HepG2 (cell line): ENCODE measurements around the gene ZMAT2. TPM values are rescaled to one million over a fixed set of nuclear protein-coding genes. Genes with fewer than 3 reads are reported as not detected.

Source experiments
- BORCS8-MEF2B ChIP-seq: sonication (generic); formaldehyde crosslinking; IDR thresholded peaks from 2 replicates; pipeline ENCODE4 v1.8.0; 2022; ENCODE audit warnings: mild to moderate bottlenecking, missing genetic modification reagents
- CBX2 ChIP-seq, 2 experiments: fragments of 200-600 bp in 1 of 2; sonication (generic); formaldehyde crosslinking in 1 of 2; IDR thresholded peaks; 2 replicates each; pipeline versions ENCODE4 v1.7.0 to v1.8.1; 2018 to 2022; ENCODE audit warnings: low read depth in 2 of 2, low read length in 1 of 2, mild to moderate bottlenecking in 1 of 2, missing genetic modification reagents in 1 of 2
- CBX5 ChIP-seq: sonication (generic); formaldehyde crosslinking; IDR thresholded peaks from 2 replicates; pipeline ENCODE4 v1.4.0; 2020; ENCODE audit warnings: missing genetic modification reagents, borderline replicate concordance
- ETV5 ChIP-seq: IDR thresholded peaks from 2 replicates; pipeline ENCODE4 v1.6.1; 2018; ENCODE audit warnings: missing biosample characterization, missing genetic modification reagents, inconsistent platforms, borderline replicate concordance
- GATA4 ChIP-seq: sonication (generic); IDR thresholded peaks from 2 replicates; pipeline ENCODE4 v1.6.1; 2016; ENCODE audit warnings: antibody characterized with exemption, low read depth, borderline replicate concordance
- MAF1 ChIP-seq: sonication (generic); formaldehyde crosslinking; IDR thresholded peaks from 2 replicates; pipeline ENCODE4 v1.5.0; 2020; ENCODE audit warnings: missing genetic modification reagents, borderline replicate concordance
- MED1 ChIP-seq: sonication (generic); formaldehyde crosslinking; IDR thresholded peaks from 2 replicates; pipeline ENCODE4 v1.4.0; 2020; ENCODE audit warnings: missing genetic modification reagents
- MIXL1 ChIP-seq: IDR thresholded peaks from 2 replicates; pipeline ENCODE4 v1.6.1; 2016
- MTA1 ChIP-seq: sonication (generic); formaldehyde crosslinking; IDR thresholded peaks from 2 replicates; pipeline ENCODE4 v1.4.0; 2020; ENCODE audit warnings: missing genetic modification reagents, mild to moderate bottlenecking, borderline replicate concordance
- NCOA5 ChIP-seq: sonication (generic); formaldehyde crosslinking; IDR thresholded peaks from 2 replicates; pipeline ENCODE4 v1.4.0; 2020; ENCODE audit warnings: missing genetic modification reagents
- PHF20 ChIP-seq: sonication (generic); formaldehyde crosslinking; IDR thresholded peaks from 2 replicates; pipeline ENCODE4 v1.5.0; 2020; ENCODE audit warnings: mild to moderate bottlenecking, missing genetic modification reagents
- STAT5B ChIP-seq: sonication (generic); formaldehyde crosslinking; IDR thresholded peaks from 2 replicates; pipeline ENCODE4 v1.4.0; 2020; ENCODE audit warnings: missing genetic modification reagents
- TGIF2 ChIP-seq: IDR thresholded peaks from 2 replicates; pipeline ENCODE4 v1.6.1; 2016; ENCODE audit warnings: control low read depth, missing compliant biosample characterization
- TOPORS ChIP-seq: sonication (generic); formaldehyde crosslinking; IDR thresholded peaks from 2 replicates; pipeline ENCODE4 v1.8.0; 2023; ENCODE audit warnings: mild to moderate bottlenecking, missing genetic modification reagents
- U2AF1 ChIP-seq: fragments of 200-400 bp; formaldehyde crosslinking; optimal IDR thresholded peaks from 2 replicates; pipeline ENCODE3; 2017; ENCODE audit warnings: mild to moderate bottlenecking, low read depth, low read length
- ZBTB25 ChIP-seq: IDR thresholded peaks from 2 replicates; pipeline ENCODE4 v1.6.1; 2018; ENCODE audit warnings: missing genetic modification reagents
- ZBTB7B ChIP-seq: sonication (generic); formaldehyde crosslinking; IDR thresholded peaks from 2 replicates; pipeline ENCODE4 v1.4.0; 2020; ENCODE audit warnings: missing genetic modification reagents
- ZNF205 ChIP-seq: IDR thresholded peaks from 2 replicates; pipeline ENCODE4 v1.6.1; 2018; ENCODE audit warnings: missing biosample characterization, missing genetic modification reagents
- ZNF547 ChIP-seq: sonication (generic); formaldehyde crosslinking; IDR thresholded peaks from 2 replicates; pipeline ENCODE4 v1.5.1; 2020; ENCODE audit warnings: mild to moderate bottlenecking, missing genetic modification reagents
- ZNF572 ChIP-seq: sonication (generic); formaldehyde crosslinking; IDR thresholded peaks from 2 replicates; pipeline ENCODE4 v1.5.1; 2020; ENCODE audit warnings: mild to moderate bottlenecking, missing genetic modification reagents
- ZNF672 ChIP-seq: sonication (generic); formaldehyde crosslinking; IDR thresholded peaks from 2 replicates; pipeline ENCODE4 v1.8.1; 2022; ENCODE audit warnings: missing genetic modification reagents
- ZNF703 ChIP-seq: sonication (generic); formaldehyde crosslinking; IDR thresholded peaks from 2 replicates; pipeline ENCODE4 v1.5.1; 2020; ENCODE audit warnings: missing genetic modification reagents, mild to moderate bottlenecking, moderate library complexity, borderline replicate concordance
- ZNF792 ChIP-seq: IDR thresholded peaks from 2 replicates; pipeline ENCODE4 v1.6.1; 2016
- ZNF883 ChIP-seq: sonication (generic); formaldehyde crosslinking; IDR thresholded peaks from 2 replicates; pipeline ENCODE4 v1.5.1; 2020; ENCODE audit warnings: mild to moderate bottlenecking, missing genetic modification reagents; ENCODE audit errors: not compliant biosample characterization
- polyA plus RNA-seq, 8 experiments: library from polyadenylated mRNA; depleted of rRNA in 3 of 8; stranded (reverse) in 7 of 8; unstranded in 1 of 8; fragments of >200 nt; fragmentation: Illumina TruSeq in 4 of 8; extraction: Trizol in 4 of 8; gene quantifications; 2 replicates each; pipeline versions ENCODE4 v1.2.1 to v1.2.3, GENCODE V29; 2011 to 2016; ENCODE audit warnings: low read depth in 4 of 8, missing spikeins in 1 of 8, mixed read lengths in 1 of 8; ENCODE audit not compliant: insufficient read depth in 1 of 8
- total RNA-seq, 5 experiments: library from RNA; depleted of rRNA; stranded (reverse); fragments of >200 nt; fragmentation: Illumina TruSeq; extraction: Trizol; gene quantifications; 2 replicates each; pipeline ENCODE4 v1.2.3, GENCODE V29; 2016; ENCODE audit warnings: low read depth in 1 of 5
- TF ChIP-seq, protein P1 (sequence below): sonication (generic); formaldehyde crosslinking; IDR thresholded peaks from 2 replicates; pipeline ENCODE4 v1.4.0; 2020; ENCODE audit warnings: missing genetic modification reagents
- TF ChIP-seq, protein P2 (sequence below): sonication (generic); formaldehyde crosslinking; IDR thresholded peaks from 2 replicates; pipeline ENCODE4 v1.4.0; 2020; ENCODE audit warnings: missing genetic modification reagents
- TF ChIP-seq, protein P3 (sequence below): sonication (generic); formaldehyde crosslinking; IDR thresholded peaks from 2 replicates; pipeline ENCODE4 v1.5.0; 2020; ENCODE audit warnings: mild to moderate bottlenecking, low read depth, missing genetic modification reagents, borderline replicate concordance
- TF ChIP-seq, protein P4 (sequence below): IDR thresholded peaks from 2 replicates; pipeline ENCODE4 v1.6.1; 2016; ENCODE audit warnings: missing compliant biosample characterization, missing genetic modification reagents, borderline replicate concordance

The ZMAT2 gene
- total and polyA plus RNA-seq, 2 of the 13 experiments (the other 11 are each of a cell fraction or from before 2014, with no cell fraction given) = 35.4 to 92.8 TPM

DNA sequence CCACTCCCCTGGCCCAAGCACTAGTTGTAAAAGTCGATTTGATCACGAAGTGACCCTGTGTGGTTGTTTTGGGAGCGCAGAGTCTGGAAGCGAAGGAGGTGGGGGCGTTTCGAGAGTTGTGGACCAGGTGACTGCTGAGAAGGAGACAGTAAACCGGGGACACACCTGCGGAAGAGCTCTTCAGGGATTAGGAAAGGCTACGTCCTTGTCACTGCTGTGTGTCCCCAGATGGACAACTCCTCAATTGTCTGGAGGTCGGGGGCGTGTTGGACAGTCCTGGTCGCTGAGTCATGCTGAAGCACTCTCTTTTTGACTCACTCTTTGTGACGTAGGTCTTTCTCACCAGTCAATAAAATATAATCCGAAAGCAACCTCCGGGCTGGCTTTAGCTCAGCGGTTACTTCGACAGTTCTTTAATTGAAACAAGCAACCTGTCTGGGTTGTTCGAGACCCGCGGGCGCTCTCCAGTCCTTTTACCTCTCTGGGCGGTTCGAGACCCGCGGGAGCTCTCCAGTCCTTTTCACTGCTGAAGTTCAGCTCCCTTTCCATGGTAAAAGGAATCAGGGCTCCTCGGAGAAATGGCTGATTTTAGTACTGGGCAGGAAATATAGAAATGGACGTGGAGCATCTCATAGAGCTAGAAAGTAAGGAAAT lies 10.8 kb downstream of the ZMAT2 start (continued):
- TF ChIP-seq, protein P1, sequence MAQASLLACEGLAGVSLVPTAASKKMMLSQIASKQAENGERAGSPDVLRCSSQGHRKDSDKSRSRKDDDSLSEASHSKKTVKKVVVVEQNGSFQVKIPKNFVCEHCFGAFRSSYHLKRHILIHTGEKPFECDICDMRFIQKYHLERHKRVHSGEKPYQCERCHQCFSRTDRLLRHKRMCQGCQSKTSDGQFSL (CRISPR knock-in tag) = no peak
- TF ChIP-seq TOPORS (CRISPR knock-in tag) (no peak), TGIF2 (CRISPR knock-in tag) (peak; percentile 77; the same call in 1 of the 2 replicates), ZNF547 (no peak), MIXL1 (peak; percentile 83), ETV5 (peak; percentile 29; the same call in 1 of the 2 replicates), CBX2 (IDR thresholded peaks at IDR 0.05; ENCODE audit: low read depth, low read length) (no peak), CBX2 (CRISPR knock-in tag; IDR thresholded peaks at IDR 0.05; ENCODE audit: low read depth) (no peak), MED1 (peak; percentile 59; the same call in 1 of the 2 replicates), NCOA5 (no peak), GATA4 (no peak), ZNF205 (CRISPR knock-in tag) (peak; percentile 76; the same call in 1 of the 2 replicates), PHF20 (CRISPR knock-in tag) (no peak), ZBTB7B (CRISPR knock-in tag) (0 out of 2 replicates have a peak, but pooled peaks have one; percentile 16), ZBTB25 (peak; percentile 83), ZNF672 (CRISPR knock-in tag) (no peak), ZNF703 (no peak), MTA1 (CRISPR knock-in tag) (no peak), ZNF572 (CRISPR knock-in tag) (0 out of 2 replicates have a peak, but pooled peaks have one; percentile 47), MAF1 (CRISPR knock-in tag) (peak; percentile 97), BORCS8-MEF2B (CRISPR knock-in tag) (peak; percentile 58; the same call in 1 of the 2 replicates), ZNF792 (CRISPR knock-in tag) (peak; percentile 79; the same call in 1 of the 2 replicates), STAT5B (CRISPR knock-in tag) (no peak), CBX5 (CRISPR knock-in tag) (peak; percentile 73; the same call in 1 of the 2 replicates), U2AF1 (no peak), ZNF883 (CRISPR knock-in tag) (no peak)
- TF ChIP-seq, protein P2, sequence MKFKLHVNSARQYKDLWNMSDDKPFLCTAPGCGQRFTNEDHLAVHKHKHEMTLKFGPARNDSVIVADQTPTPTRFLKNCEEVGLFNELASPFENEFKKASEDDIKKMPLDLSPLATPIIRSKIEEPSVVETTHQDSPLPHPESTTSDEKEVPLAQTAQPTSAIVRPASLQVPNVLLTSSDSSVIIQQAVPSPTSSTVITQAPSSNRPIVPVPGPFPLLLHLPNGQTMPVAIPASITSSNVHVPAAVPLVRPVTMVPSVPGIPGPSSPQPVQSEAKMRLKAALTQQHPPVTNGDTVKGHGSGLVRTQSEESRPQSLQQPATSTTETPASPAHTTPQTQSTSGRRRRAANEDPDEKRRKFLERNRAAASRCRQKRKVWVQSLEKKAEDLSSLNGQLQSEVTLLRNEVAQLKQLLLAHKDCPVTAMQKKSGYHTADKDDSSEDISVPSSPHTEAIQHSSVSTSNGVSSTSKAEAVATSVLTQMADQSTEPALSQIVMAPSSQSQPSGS (CRISPR knock-in tag) = peak; percentile 57; the same call in 1 of the 2 replicates
- TF ChIP-seq, protein P3, sequence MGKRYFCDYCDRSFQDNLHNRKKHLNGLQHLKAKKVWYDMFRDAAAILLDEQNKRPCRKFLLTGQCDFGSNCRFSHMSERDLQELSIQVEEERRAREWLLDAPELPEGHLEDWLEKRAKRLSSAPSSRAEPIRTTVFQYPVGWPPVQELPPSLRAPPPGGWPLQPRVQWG = no peak
- TF ChIP-seq, protein P4, sequence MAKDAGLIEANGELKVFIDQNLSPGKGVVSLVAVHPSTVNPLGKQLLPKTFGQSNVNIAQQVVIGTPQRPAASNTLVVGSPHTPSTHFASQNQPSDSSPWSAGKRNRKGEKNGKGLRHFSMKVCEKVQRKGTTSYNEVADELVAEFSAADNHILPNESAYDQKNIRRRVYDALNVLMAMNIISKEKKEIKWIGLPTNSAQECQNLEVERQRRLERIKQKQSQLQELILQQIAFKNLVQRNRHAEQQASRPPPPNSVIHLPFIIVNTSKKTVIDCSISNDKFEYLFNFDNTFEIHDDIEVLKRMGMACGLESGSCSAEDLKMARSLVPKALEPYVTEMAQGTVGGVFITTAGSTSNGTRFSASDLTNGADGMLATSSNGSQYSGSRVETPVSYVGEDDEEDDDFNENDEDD = peak; percentile 24; the same call in 1 of the 2 replicates
